Spleen (tissue), 11 donors: ENCODE measurements around the gene TMEM127. TPM values are rescaled to one million over a fixed set of nuclear protein-coding genes. Genes with fewer than 3 reads are reported as not detected.

Experiments
- DNase-seq: peaks from one replicate; pipeline ENCODE4 v3.0.0-alpha.2; 2020
- H3K27ac ChIP-seq, 8 donors: fragments of 200-600 bp; sonication (generic) in 7 of 8; 1 replicate in 4 of 8; 2 replicates in 4 of 8; pipeline versions ENCODE4 v1.5.0 to v1.8.0; 2016 to 2021; ENCODE audit warnings: inconsistent platforms in 4 of 8, mild to moderate bottlenecking in 4 of 8, moderate library complexity in 1 of 8
- H3K27me3 ChIP-seq, 7 donors: fragments of 200-600 bp; sonication (generic) in 6 of 7; replicated peaks in 1 of 7; 1 replicate in 4 of 7; 2 replicates in 3 of 7; pipeline versions ENCODE4 v1.5.0 to v1.8.0; 2016 to 2021; ENCODE audit warnings: inconsistent platforms in 3 of 7, mild to moderate bottlenecking in 1 of 7
- H3K36me3 ChIP-seq, 6 donors: fragments of 200-600 bp; sonication (generic) in 5 of 6; 1 replicate in 4 of 6; 2 replicates in 2 of 6; pipeline versions ENCODE4 v1.5.0 to v1.8.0; 2016 to 2021; ENCODE audit warnings: inconsistent platforms in 2 of 6
- H3K4me1 ChIP-seq, 6 donors: fragments of 200-600 bp; sonication (generic) in 5 of 6; 1 replicate in 3 of 6; 2 replicates in 3 of 6; pipeline versions ENCODE4 v1.5.0 to v1.8.0; 2016 to 2021; ENCODE audit warnings: inconsistent platforms in 3 of 6
- H3K4me3 ChIP-seq, 8 donors: fragments of 200-600 bp; sonication (generic) in 7 of 8; 1 replicate in 4 of 8; 2 replicates in 4 of 8; pipeline versions ENCODE4 v1.5.0 to v1.8.0; 2016 to 2021; ENCODE audit warnings: inconsistent platforms in 4 of 8, mild to moderate bottlenecking in 4 of 8, moderate library complexity in 2 of 8
- H3K9me3 ChIP-seq, 8 donors: fragments of 200-600 bp; sonication (generic) in 7 of 8; 1 replicate in 4 of 8; 2 replicates in 4 of 8; pipeline versions ENCODE4 v1.5.0 to v1.8.0; 2016 to 2021; ENCODE audit warnings: inconsistent platforms in 4 of 8
- CTCF ChIP-seq, 11 experiments: fragments of 200-600 bp in 7 of 11; fragments of 450-650 bp in 4 of 11; sonication (generic) in 4 of 11; IDR thresholded peaks in 8 of 11; conservative IDR thresholded peaks in 3 of 11; 1 replicate in 7 of 11; 2 replicates in 4 of 11; pipeline versions ENCODE4 v1.4.0 to v1.8.0; 2016 to 2021; ENCODE audit warnings: antibody characterized with exemption in 11 of 11, inconsistent platforms in 4 of 11, mild to moderate bottlenecking in 1 of 11
- POLR2A ChIP-seq, 3 donors: fragments of 450-650 bp; IDR thresholded peaks; one replicate each; pipeline ENCODE4 v1.5.1; 2017; ENCODE audit warnings: antibody characterized with exemption in 3 of 3, mild to moderate bottlenecking in 1 of 3
- POLR2AphosphoS5 ChIP-seq, 3 donors: sonication (generic); formaldehyde crosslinking; IDR thresholded peaks; one replicate each; pipeline ENCODE4 v1.5.1; 2017; ENCODE audit warnings: antibody characterized with exemption in 3 of 3
- WGBS, 5 donors: extraction: QIAGEN DNeasy Blood & Tissue Kit in 3 of 5; methylation state at CpG; one replicate each; pipeline versions ENCODE4 v1.1.5 to v1.1.7; 2013 to 2018; 5-methylcytosine and 5-hydroxymethylcytosine counted together
- intact Hi-C: fragments of 100-400 bp; cut with DNase I; formaldehyde crosslinking; loops from one replicate; pipeline ENCODE4 v1.15.0; 2023; ENCODE audit warnings: low total_unique reads
- polyA plus RNA-seq, 3 donors: library from polyadenylated mRNA; stranded (reverse); fragments of 200-250 nt; gene quantifications; one replicate each; pipeline ENCODE4 v1.2.1, GENCODE V29; 2013
- total RNA-seq, 7 donors: library from RNA; depleted of rRNA in 3 of 7; stranded (reverse); fragments of >200 nt in 3 of 7; fragmentation: NEBNext Ultra II Directional in 4 of 7; extraction: Animal tissue kit (Norgen Biotek cat#: 25700) in 4 of 7; gene quantifications; one replicate each; pipeline versions ENCODE4 v1.1.0 to v1.2.1, GENCODE V29; 2016 to 2021
- donor health status: healthy with polysubstance abuse.
- donor health status: DM: no; HTN: no; CAD: no; lungs with moderate emphysema.
- donor health status: DM: no; HTN: no; CAD: no.
- donor health status: Bipolar disorder and iron deficiency.
- donor health status: healthy.
- donor health status: DM: no; HTN: no; CAD: no.
- donor health status: DM: yes; HTN: yes; CAD: no.

The TMEM127 gene
- total and polyA plus RNA-seq, 10 donors: 7.5 to 83.3 (median 65.1) TPM

- TF ChIP-seq POLR2AphosphoS5 (IDR thresholded peaks at IDR 0.05) (peak in 1 of 3 donors; percentile 28), CTCF (IDR thresholded peaks at IDR 0.05 in 8 of 11, conservative IDR thresholded peaks at IDR 0.05 in 3 of 11) (no peak), POLR2A (IDR thresholded peaks at IDR 0.05) (no peak)
- no peak for DNase-seq
- intact Hi-C loops: no loop called here
- no peak overlapping the region for H3K4me3 ChIP-seq
- H3K27me3 ChIP-seq: no peaks in the 10 kb centered on the region
- peaks cover 46 to 98% (median 84%) of the 10 kb centered on the region in 6 donors for H3K4me1 ChIP-seq
- H3K36me3 ChIP-seq: peaks cover 2 to 73% (median 45%) of the 10 kb centered on the region in 6 donors
- H3K27ac ChIP-seq: peak overlapping the region; percentile 57 to 99 (median 86)
- no peaks in the 10 kb centered on the region for H3K9me3 ChIP-seq
- 92 to 95% (median 93%) methylated on average over 8 of the region's 8 CpGs for WGBS, 5 donors
These were observed 13.3 kb downstream of the TMEM127 start for GRCh38 chr2:96252526-96252925.

GRCh38 chr2:96251721-96252292, 14.0 kb downstream of the TMEM127 start:
- no peaks in the 10 kb centered on the region for H3K27me3 ChIP-seq
- H3K36me3 ChIP-seq: peaks cover 2 to 73% (median 45%) of the 10 kb centered on the region in 6 donors
- no peak for DNase-seq
- peak overlapping the region; percentile 57 to 99 (median 86) for H3K27ac ChIP-seq
- intact Hi-C loops: no loop called here
- no peaks in the 10 kb centered on the region for H3K9me3 ChIP-seq
- 46 to 68% (median 59%) methylated on average over 6 of the region's 6 CpGs for WGBS, 5 donors
- peak in 2 of 3 donors; percentile 68 to 72 for TF ChIP-seq POLR2AphosphoS5 (IDR thresholded peaks at IDR 0.05)
- TF ChIP-seq CTCF (IDR thresholded peaks at IDR 0.05 in 8 of 11, conservative IDR thresholded peaks at IDR 0.05 in 3 of 11): no peak
- no peak for TF ChIP-seq POLR2A (IDR thresholded peaks at IDR 0.05)
- no peak overlapping the region for H3K4me3 ChIP-seq
- H3K4me1 ChIP-seq: peaks cover 42 to 98% (median 84%) of the 10 kb centered on the region in 6 donors

- Histone ChIP-seq H3K4me1 (peaks cover 34 to 98% (median 84%) of the 10 kb centered on the region in 6 donors), H3K4me3 (no peak overlapping the region), H3K9me3 (no peaks in the 10 kb centered on the region), H3K27me3 (no peaks in the 10 kb centered on the region), H3K27ac (peak overlapping the region; percentile 58 to 99 (median 86)), H3K36me3 (peaks cover 2 to 61% (median 35%) of the 10 kb centered on the region in 6 donors)
- DNase-seq: no peak
- TF ChIP-seq CTCF (IDR thresholded peaks at IDR 0.05 in 8 of 11, conservative IDR thresholded peaks at IDR 0.05 in 3 of 11): no peak
- TF ChIP-seq POLR2A (IDR thresholded peaks at IDR 0.05): no peak
- TF ChIP-seq POLR2AphosphoS5 (IDR thresholded peaks at IDR 0.05): peak in 1 of 3 donors; percentile 13
- intact Hi-C loops: no loop called here
- WGBS, 5 donors: 75 to 93% (median 81%) methylated on average over 6 of the region's 6 CpGs
These were observed 15.6 kb downstream of the TMEM127 start for GRCh38 chr2:96250188-96250587.

GRCh38 chr2:96249654-96250053, 16.1 kb downstream of the TMEM127 start:
- peaks cover 29 to 98% (median 83%) of the 10 kb centered on the region in 6 donors for H3K4me1 ChIP-seq
- no peak overlapping the region for H3K4me3 ChIP-seq
- intact Hi-C loops: no loop called here
- TF ChIP-seq POLR2AphosphoS5 (IDR thresholded peaks at IDR 0.05) (peak in 2 of 3 donors; percentile 51 to 68), CTCF (IDR thresholded peaks at IDR 0.05 in 8 of 11, conservative IDR thresholded peaks at IDR 0.05 in 3 of 11) (no peak)
- peaks cover 2 to 55% (median 30%) of the 10 kb centered on the region in 6 donors for H3K36me3 ChIP-seq
- H3K27me3 ChIP-seq: no peaks in the 10 kb centered on the region
- no peak for DNase-seq
- no peaks in the 10 kb centered on the region for H3K9me3 ChIP-seq
- WGBS, 5 donors: 81 to 90% (median 85%) methylated on average over 6 to 9 of the region's 9 CpGs
- peak overlapping the region in 7 of 8 donors; percentile 58 to 99 (median 89) for H3K27ac ChIP-seq
